ENCODE results near the gene NFKBIA. TPM values are rescaled to one million over a fixed set of nuclear protein-coding genes. Genes with fewer than 3 reads are reported as not detected.

The NFKBIA gene
- total RNA-seq, 2 experiments from 2014 or later = 102 to 109 TPM

DNA sequence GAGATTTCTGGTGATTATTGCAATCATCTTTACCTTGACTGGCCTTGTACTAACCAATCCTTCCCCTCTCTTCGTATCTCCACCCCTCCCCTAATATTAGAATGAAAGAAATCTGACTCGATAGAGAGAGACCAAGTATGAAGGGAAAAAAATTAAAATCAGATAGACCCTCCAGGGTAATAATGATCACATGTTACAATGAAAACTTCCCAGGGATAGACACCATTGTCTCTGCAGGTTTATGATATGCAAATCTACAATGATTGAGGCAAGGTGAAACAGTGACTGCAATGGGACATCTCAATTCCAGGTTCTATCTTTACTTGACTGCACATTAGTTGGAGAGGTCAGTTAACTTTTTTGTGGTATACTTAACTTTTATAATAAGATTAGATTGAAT is 1.5 kb upstream of the NFKBIA start:
- Mint-ChIP-seq H3K4me3 (peak overlapping the region; percentile 92), H3K36me3 (ENCODE audit: low read depth) (peaks cover 29% of the 10 kb centered on the region), H3K9me3 (no peaks in the 10 kb centered on the region), H3K27ac (peak overlapping the region; percentile 62), H3K27me3 (no peaks in the 10 kb centered on the region), H3K4me1 (peaks cover 47% of the 10 kb centered on the region)
- no peak for DNase-seq
- POLR2A ChIA-PET = interaction anchor here (0.6 to 6.4 kb wide), 12 partner anchors 10 to 424 kb away, joined by 3 to 174 read pairs (median 6); partner anchors contain the start of genes FAM177A1, PSMA6 and SRP54
- CTCF ChIA-PET = interaction anchor here (0.7 to 5.4 kb wide), 14 partner anchors 8 to 736 kb away, joined by 3 to 50 read pairs (median 9); partner anchors contain the start of gene PSMA6

DNA sequence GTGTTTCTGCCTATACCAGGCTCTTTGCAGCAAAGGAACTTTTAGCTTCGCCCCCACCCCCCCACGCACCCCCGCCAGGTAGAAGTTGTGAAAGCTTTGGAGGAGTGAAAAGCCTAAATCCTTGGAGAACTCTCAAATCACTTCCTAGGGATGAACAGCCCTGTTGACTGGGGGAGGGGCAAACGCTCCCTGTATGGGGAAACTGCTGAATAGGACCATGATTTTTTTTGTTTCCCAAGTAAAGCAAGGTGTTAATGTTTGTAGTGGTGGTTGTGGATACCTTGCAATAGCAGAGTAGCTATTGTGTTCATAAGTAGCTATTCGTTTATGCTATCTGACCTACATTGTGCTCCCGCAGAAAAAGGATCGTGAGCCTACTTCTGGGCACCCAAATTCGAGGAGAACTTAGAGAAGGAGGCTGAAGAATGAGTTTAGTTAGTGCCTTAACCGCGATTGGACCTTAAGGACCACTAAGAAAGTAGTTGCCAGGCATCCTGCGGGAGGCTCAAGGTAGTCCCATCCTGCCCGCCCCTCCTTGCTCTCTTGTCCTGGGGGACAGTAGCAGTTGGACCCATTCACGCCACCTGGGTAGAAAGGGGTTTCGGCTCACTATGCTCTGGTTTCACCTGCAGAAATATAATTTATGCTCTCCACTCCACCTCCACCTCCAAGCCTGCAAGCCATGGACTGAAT is 901 bp upstream of the NFKBIA start:
- Mint-ChIP-seq H3K36me3 (ENCODE audit: low read depth) (peaks cover 35% of the 10 kb centered on the region), H3K9me3 (no peaks in the 10 kb centered on the region), H3K27me3 (no peaks in the 10 kb centered on the region), H3K27ac (peak overlapping the region; percentile 95), H3K4me3 (peak overlapping the region; percentile 92), H3K4me1 (peaks cover 54% of the 10 kb centered on the region)
- POLR2A ChIA-PET = interaction anchor here (0.6 to 6.9 kb wide), 43 partner anchors 9 to 851 kb away, joined by 3 to 174 read pairs (median 5); partner anchors contain the start of genes BAZ1A, FAM177A1, PPP2R3C and PRORP
- no peak for DNase-seq
- CTCF ChIA-PET = interaction anchor here (0.6 to 5.4 kb wide), 24 partner anchors 8 to 735 kb away, joined by 3 to 50 read pairs (median 6); partner anchors contain the start of genes PPP2R3C, PRORP and PSMA6

DNA sequence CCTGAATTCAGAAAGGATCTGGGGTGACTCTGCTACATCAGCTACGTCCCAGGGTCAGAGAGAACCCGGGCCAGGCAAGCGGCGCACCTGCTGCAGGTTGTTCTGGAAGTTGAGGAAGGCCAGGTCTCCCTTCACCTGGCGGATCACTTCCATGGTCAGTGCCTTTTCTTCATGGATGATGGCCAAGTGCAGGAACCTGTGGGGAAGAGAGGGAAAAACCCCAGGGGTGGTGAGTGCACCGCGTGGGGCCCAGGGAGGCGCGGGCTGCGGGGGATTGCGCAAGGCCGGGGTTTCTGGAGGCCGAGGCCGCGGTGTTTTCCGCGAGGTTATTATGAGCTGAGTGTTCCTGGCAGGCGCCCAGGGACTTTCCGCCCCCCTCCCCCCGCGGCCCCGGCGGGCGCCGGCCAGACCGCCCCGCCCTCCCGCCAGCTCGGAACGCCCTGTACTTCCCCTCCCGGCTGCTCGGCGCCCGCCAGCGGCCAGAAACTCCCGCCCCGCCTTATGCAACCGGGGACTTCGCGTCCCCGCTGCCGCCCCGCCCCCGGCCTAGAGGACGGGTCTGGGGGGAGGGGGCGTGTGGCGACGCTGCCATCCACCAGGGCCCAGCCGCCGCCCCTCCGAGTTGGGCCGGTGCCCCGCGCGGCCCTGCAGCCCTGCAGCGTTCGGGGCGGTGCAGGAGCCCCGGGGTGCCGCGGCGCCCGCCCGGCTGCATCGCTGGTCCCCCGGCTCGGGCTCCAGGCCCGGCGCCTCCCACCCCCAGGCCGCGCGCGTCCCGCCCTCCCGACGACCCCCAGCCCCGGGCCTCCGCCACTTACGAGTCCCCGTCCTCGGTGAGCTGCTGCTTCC is 723 bp downstream of the NFKBIA start:
- ChIA-PET CTCF (interaction anchor here (0.6 to 5.4 kb wide), 21 partner anchors 8 to 420 kb away, joined by 3 to 50 read pairs (median 9); partner anchors contain the start of genes PPP2R3C, PRORP and PSMA6), POLR2A (interaction anchor here (0.6 to 6.9 kb wide), 44 partner anchors 11 to 849 kb away, joined by 3 to 174 read pairs (median 5); partner anchors contain the start of genes BAZ1A, BRMS1L, FAM177A1 and PPP2R3C)
- Mint-ChIP-seq H3K27me3 (no peaks in the 10 kb centered on the region), H3K36me3 (ENCODE audit: low read depth) (peaks cover 45% of the 10 kb centered on the region), H3K4me3 (peak overlapping the region; percentile 92), H3K9me3 (no peaks in the 10 kb centered on the region), H3K27ac (peak overlapping the region; percentile 95), H3K4me1 (peaks cover 59% of the 10 kb centered on the region)
- DNase-seq = peak; percentile 93

DNA sequence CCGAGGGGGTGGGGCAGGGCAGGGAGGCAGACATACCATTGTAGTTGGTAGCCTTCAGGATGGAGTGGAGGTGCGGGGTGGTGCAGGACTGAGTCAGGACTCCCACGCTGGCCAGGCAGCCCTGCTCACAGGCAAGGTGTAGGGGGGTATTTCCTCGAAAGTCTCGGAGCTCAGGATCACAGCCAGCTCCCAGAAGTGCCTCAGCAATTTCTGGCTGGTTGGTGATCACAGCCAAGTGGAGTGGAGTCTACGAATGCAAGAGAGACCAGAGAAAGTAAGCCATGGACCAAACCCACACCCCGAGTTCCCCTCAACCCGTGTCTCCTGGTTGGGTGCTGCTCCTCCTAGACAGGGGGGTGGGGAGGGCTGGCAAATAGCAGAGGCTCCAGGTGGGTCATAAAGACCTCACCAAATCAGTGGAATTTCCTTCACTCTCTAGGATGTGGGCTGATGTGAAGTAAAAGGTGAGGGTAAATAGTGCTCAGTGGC is 1.4 kb downstream of the NFKBIA start:
- no peaks in the 10 kb centered on the region for H3K9me3 Mint-ChIP-seq
- POLR2A ChIA-PET = interaction anchor here (0.6 to 6.9 kb wide), 27 partner anchors 10 to 737 kb away, joined by 3 to 174 read pairs (median 12); partner anchors contain the start of genes BAZ1A, BRMS1L, FAM177A1 and PPP2R3C
- peak overlapping the region; percentile 86 for H3K4me3 Mint-ChIP-seq
- H3K36me3 Mint-ChIP-seq (ENCODE audit: low read depth) = peaks cover 45% of the 10 kb centered on the region
- CTCF ChIA-PET = interaction anchor here (0.9 to 5.4 kb wide), 17 partner anchors 9 to 420 kb away, joined by 3 to 50 read pairs (median 7); partner anchors contain the start of genes PPP2R3C, PRORP and PSMA6
- DNase-seq = peak; percentile 39
- H3K27me3 Mint-ChIP-seq = no peaks in the 10 kb centered on the region
- peaks cover 59% of the 10 kb centered on the region for H3K4me1 Mint-ChIP-seq
- H3K27ac Mint-ChIP-seq = peak overlapping the region; percentile 85

DNA sequence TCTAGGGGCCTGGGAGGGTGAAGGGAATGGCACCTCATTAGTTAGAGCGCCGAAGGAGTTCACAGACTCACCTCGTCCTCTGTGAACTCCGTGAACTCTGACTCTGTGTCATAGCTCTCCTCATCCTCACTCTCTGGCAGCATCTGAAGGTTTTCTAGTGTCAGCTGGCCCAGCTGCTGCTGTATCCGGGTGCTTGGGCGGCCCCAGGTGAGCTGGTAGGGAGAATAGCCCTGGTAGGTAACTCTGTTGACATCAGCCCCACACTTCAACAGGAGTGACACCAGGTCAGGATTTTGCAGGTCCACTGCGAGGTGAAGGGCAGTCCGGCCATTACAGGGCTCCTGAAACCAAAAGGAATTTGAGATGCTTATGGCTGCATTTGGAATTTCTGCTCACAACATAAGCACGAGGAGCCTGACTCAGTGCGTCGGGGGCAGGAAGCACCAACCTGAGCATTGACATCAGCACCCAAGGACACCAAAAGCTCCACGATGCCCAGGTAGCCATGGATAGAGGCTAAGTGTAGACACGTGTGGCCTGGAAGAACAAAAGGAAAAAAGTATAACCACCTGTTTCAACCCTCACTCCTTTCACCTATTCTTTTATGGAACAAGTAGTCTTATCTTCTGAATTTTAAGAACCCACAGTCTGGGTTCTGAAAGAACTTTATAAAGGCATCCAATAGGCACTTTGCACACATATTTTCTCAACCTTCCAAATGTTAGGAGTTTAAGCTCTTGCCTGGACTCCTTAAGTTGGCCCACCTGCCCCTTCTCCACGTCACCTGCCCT is 2.0 kb downstream of the NFKBIA start:
- peak overlapping the region; percentile 86 for H3K4me3 Mint-ChIP-seq
- CTCF ChIA-PET = interaction anchor here (0.9 to 5.4 kb wide), 13 partner anchors 9 to 362 kb away, joined by 3 to 50 read pairs (median 7); partner anchors contain the start of gene PSMA6
- H3K4me1 Mint-ChIP-seq = peaks cover 62% of the 10 kb centered on the region
- peak overlapping the region; percentile 85 for H3K27ac Mint-ChIP-seq
- no peaks in the 10 kb centered on the region for H3K27me3 Mint-ChIP-seq
- no peaks in the 10 kb centered on the region for H3K9me3 Mint-ChIP-seq
- H3K36me3 Mint-ChIP-seq (ENCODE audit: low read depth) = peaks cover 45% of the 10 kb centered on the region
- POLR2A ChIA-PET = interaction anchor here (1.1 to 6.9 kb wide), 17 partner anchors 10 to 424 kb away, joined by 3 to 174 read pairs (median 26); partner anchors contain the start of genes BRMS1L, FAM177A1, PPP2R3C and PRORP
- DNase-seq = peak; percentile 59

DNA sequence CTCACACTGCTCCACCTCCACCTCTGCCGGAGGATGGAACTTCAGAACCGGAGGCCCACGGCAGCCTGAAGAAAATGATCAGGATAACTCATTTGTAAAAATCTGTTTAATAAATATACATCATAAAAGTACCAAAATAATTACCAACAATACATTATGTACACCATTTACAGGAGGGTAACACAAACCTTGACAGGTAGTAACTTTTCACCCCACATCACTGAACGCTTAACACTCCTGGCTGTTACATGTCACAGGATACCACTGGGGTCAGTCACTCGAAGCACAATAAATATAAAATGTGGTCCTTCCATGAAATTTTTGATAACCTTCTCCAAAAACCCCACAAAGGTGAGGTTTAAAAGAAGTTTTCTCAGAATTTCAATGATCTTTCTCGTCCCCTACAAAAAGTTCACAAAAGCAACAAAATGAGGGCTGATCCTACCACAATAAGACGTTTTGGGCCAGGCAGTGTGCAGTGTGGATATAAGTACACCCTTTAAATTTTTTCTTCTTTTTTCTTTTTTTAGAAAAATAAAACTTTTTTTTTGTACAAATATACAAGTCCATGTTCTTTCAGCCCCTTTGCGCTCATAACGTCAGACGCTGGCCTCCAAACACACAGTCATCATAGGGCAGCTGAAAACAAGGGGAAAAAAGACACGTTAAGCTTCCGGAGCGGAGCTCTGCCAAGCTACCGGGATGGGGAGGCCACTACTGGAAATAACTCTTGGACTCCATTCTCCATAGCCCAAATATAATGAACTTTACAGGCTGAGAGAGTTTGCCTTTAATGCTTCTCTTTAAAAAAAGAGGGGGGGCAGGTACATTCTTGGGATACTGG is 2.9 kb downstream of the NFKBIA start:
- H3K27me3 Mint-ChIP-seq = no peaks in the 10 kb centered on the region
- no peaks in the 10 kb centered on the region for H3K9me3 Mint-ChIP-seq
- H3K27ac Mint-ChIP-seq = peak overlapping the region; percentile 85
- DNase-seq = no peak
- peaks cover 45% of the 10 kb centered on the region for H3K36me3 Mint-ChIP-seq (ENCODE audit: low read depth)
- CTCF ChIA-PET = interaction anchor here (0.8 to 5.4 kb wide), 9 partner anchors 8 to 172 kb away, joined by 3 to 50 read pairs (median 7); partner anchors contain the start of gene PSMA6
- POLR2A ChIA-PET = interaction anchor here (0.9 to 6.9 kb wide), 13 partner anchors 9 to 420 kb away, joined by 3 to 174 read pairs (median 47); partner anchors contain the start of genes FAM177A1, PPP2R3C, PRORP and PSMA6
- peak overlapping the region; percentile 86 for H3K4me3 Mint-ChIP-seq
- H3K4me1 Mint-ChIP-seq = peaks cover 57% of the 10 kb centered on the region

DNA sequence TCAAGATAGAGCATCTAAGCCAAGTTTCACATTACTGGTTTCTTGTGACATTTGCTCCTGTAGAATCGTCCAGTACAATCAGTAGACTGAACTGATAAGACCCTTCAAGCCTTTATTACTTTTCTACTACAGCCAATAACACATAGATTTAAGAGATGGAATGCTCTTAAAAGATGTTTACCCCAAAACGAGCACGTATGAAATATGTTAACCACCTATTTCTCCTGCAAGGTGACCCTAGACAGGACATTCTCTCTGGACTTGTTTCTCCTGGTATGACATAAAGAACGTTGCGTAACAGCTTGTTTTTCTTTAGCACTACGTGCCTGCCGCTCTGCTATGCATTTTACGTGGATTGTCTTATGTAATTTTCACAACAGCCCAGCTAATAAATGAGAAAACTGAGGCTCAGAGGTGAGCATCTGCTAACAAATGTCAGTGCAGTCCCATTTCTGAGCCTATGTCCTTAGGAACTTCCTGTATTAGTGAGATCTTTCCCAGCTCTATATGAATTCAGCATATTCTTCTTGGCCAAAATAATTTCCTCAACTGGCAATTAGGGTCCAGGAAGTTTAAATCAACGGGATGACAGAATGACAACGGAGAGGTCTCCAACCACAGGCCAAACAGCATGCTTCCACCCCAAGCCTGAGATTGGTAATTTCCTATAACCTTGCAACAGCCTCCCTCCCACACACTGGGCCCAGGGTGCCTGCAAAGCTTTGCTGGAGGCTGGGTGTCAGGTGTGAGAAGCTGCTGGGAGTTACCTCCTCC is 3.7 kb downstream of the NFKBIA start:
- H3K36me3 Mint-ChIP-seq (ENCODE audit: low read depth) = peaks cover 45% of the 10 kb centered on the region
- ChIA-PET CTCF (interaction anchor here (0.8 to 1.9 kb wide), 3 partner anchors 12 to 171 kb away, joined by 3 to 7 read pairs (median 5); no protein-coding TSS in a partner anchor), POLR2A (interaction anchor here (0.6 to 6.9 kb wide), 6 partner anchors 16 to 704 kb away, joined by 3 to 174 read pairs (median 76); partner anchors contain the start of gene PSMA6)
- H3K9me3 Mint-ChIP-seq = no peaks in the 10 kb centered on the region
- peak overlapping the region; percentile 68 for H3K27ac Mint-ChIP-seq
- no peaks in the 10 kb centered on the region for H3K27me3 Mint-ChIP-seq
- H3K4me3 Mint-ChIP-seq = peak overlapping the region; percentile 86
- DNase-seq = peak; percentile 25
- H3K4me1 Mint-ChIP-seq = peaks cover 50% of the 10 kb centered on the region

DNA sequence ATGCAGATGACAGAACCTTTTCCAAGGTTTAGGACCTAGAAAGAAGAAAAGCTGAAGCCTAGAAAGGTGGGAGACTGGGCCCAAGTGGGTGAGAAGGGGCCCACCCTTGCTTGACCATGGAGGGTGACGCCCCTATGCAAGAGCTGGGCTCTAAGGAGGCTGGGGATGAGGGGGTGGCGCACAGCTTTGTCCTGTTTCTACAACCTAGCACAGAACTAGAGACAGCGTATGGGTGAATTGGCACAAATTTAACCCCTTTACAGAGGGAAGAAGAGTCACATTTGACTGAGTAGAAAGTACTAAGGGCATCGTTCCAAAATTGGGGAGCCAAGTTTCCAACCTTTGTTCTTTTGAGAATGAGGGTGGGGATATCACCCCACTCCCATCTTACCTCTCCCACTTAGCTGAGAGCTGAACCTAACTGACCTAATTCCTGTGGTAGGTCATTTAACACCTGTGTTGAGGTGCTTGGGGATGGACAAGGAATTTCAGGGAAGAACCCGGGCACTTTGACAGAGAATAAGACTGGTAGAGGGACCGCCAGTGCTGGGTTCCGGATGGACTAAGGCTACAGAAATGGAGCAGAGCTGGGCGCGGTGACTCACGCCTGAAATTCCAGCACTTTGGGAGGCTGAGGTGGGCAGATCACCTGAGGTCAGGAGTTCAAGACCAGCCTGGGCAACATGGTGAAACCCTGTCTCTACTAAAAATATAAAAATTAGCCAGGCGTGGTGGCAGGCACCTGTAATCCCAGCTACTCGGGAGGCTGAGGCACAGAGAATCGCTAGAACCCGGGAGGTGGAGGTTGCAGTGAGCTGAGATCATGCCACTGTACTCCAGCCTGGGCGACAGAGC is 5.2 kb downstream of the NFKBIA start:
- POLR2A ChIA-PET = interaction anchor here (1.2 to 6.9 kb wide), 4 partner anchors 17 to 353 kb away, joined by 3 to 155 read pairs (median 5); partner anchors contain the start of genes FAM177A1 and PSMA6
- no peak overlapping the region for H3K4me3 Mint-ChIP-seq
- H3K27me3 Mint-ChIP-seq = no peaks in the 10 kb centered on the region

DNA sequence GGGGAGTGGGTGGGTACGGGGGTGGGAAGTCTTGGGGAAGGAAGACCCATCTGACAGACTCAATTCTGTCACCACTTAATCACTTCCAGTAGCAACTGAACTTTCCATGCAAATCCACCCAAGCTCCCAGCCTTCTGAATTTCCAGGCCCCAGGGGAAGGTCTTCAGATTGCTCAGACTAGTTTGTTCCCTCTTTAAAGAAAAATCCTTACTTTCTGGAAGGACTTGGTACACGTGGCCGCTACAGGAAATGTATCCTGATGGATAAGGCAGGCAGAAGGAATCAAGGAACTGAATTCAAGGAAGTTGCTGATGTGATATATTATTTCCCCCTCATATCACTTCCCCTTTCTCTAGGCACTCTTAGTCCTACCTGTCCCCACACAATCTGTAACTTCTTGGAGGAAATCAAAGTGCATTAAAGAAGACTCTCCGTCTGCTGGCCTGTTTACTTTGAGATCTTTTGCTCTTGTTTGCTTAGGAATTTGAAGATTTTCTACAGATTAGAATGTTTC is 6.4 kb downstream of the NFKBIA start:
- H3K36me3 Mint-ChIP-seq (ENCODE audit: low read depth) = peaks cover 36% of the 10 kb centered on the region
- CTCF ChIA-PET = interaction anchor here (1.6 kb wide), 1 partner anchor 30 kb away, joined by 4 read pairs; no protein-coding TSS in a partner anchor
- no peak overlapping the region for H3K4me3 Mint-ChIP-seq
- no peak overlapping the region for H3K27ac Mint-ChIP-seq
- H3K4me1 Mint-ChIP-seq = peaks cover 49% of the 10 kb centered on the region
- POLR2A ChIA-PET = interaction anchor here (1.2 to 1.4 kb wide), 3 partner anchors 18 to 352 kb away, joined by 3 to 6 read pairs (median 4); partner anchors contain the start of gene FAM177A1
- H3K27me3 Mint-ChIP-seq = no peaks in the 10 kb centered on the region
- no peak for DNase-seq
- H3K9me3 Mint-ChIP-seq = no peaks in the 10 kb centered on the region

More for the DNA sequence above, 5.2 kb downstream of the NFKBIA start:
- Mint-ChIP-seq H3K9me3 (no peaks in the 10 kb centered on the region), H3K27ac (peak overlapping the region; percentile 25), H3K4me1 (peaks cover 50% of the 10 kb centered on the region), H3K36me3 (ENCODE audit: low read depth) (peaks cover 43% of the 10 kb centered on the region)
- CTCF ChIA-PET = interaction anchor here (1.2 to 1.6 kb wide), 3 partner anchors 16 to 34 kb away, joined by 3 to 4 read pairs (median 3); no protein-coding TSS in a partner anchor
- no peak for DNase-seq
